K562 (cell line): ENCODE data around the gene NEURL4. TPM values are rescaled to one million over a fixed set of nuclear protein-coding genes. Genes with fewer than 3 reads are reported as not detected.

Source experiments
- ATAC-seq: fragments of 200-7000 bp; cut with Tn5 transposase; 3 replicates; pipeline ENCODE4 v1.9.1; 2020; ENCODE audit warnings: moderate library complexity
- BruUV-seq: library from RNA; stranded (reverse); fragments of 400-500 nt; replicated peaks from 2 replicates; lab custom pipeline; 2021; lab: Mats Ljungman, UMichigan
- CTCF ChIA-PET: fragments of 300-600 bp; formaldehyde crosslinking; extraction: SDS; loops from one replicate; lab custom pipeline; 2021; ENCODE audit warnings: low intra/inter-chr PET ratio; lab: Yijun Ruan, JAX
- POLR2A ChIA-PET: fragments of 300-600, 350-650 bp; sonication (Branson Sonifier 250); formaldehyde crosslinking; extraction: SDS; loops from one replicate; lab custom pipeline; 2021; ENCODE audit warnings: antibody characterized with exemption, inconsistent platforms; lab: Yijun Ruan, JAX
- DNase-seq, 4 experiments: peaks; one replicate each; pipeline versions ENCODE4 v3.0.0 to v3.0.0-alpha.2; 2011 to 2018; ENCODE audit warnings: low spot score in 3 of 4, mixed read lengths in 3 of 4; ENCODE audit errors: extremely low read depth in 1 of 4
- FAIRE-seq: peaks from 2 replicates; lab custom pipeline; 2011; peaks lifted over from hg19 to GRCh38; lab: Jason Lieb, UNC
- H2AFZ ChIP-seq: 2 replicates; pipeline ENCODE4 v1.6.0; 2011; ENCODE audit warnings: low read depth, low read length, control low read depth, inconsistent platforms
- H3K27ac ChIP-seq: fragments of 200-600 bp; 3 replicates; pipeline ENCODE4 v1.8.0; 2011; ENCODE audit warnings: low read depth, mild to moderate bottlenecking, control low read depth, inconsistent platforms, low read length, moderate library complexity, mixed read lengths; ENCODE audit errors: extremely low read depth
- H3K27me3 ChIP-seq, 2 experiments: fragments of 300-600 bp in 1 of 2; 2 replicates in 1 of 2; 3 replicates in 1 of 2; pipeline versions ENCODE4 v1.6.0 to v1.8.0; 2011; ENCODE audit warnings: inconsistent platforms in 2 of 2, low read length in 2 of 2, mild to moderate bottlenecking in 1 of 2, mixed read lengths in 1 of 2, moderate library complexity in 1 of 2; ENCODE audit not compliant: control insufficient read depth in 2 of 2, insufficient read depth in 2 of 2
- H3K36me3 ChIP-seq: fragments of 300-600 bp; 3 replicates; pipeline ENCODE4 v1.8.0; 2011; ENCODE audit warnings: mild to moderate bottlenecking, low read length, inconsistent platforms; ENCODE audit not compliant: control insufficient read depth, insufficient read depth
- H3K4me1 ChIP-seq, 2 experiments: fragments of 200-600 bp in 1 of 2; replicated peaks in 1 of 2; 2 replicates in 1 of 2; 3 replicates in 1 of 2; pipeline versions ENCODE4 v1.5.1 to v1.8.0; 2011; ENCODE audit warnings: inconsistent platforms in 2 of 2, low read length in 2 of 2, mild to moderate bottlenecking in 1 of 2, mixed read lengths in 1 of 2, moderate library complexity in 1 of 2; ENCODE audit not compliant: control insufficient read depth in 2 of 2, insufficient read depth in 2 of 2
- H3K4me2 ChIP-seq: 2 replicates; pipeline ENCODE4 v1.6.1; 2011; ENCODE audit warnings: low read length, control low read depth, inconsistent platforms, mixed read lengths; ENCODE audit not compliant: insufficient read depth
- H3K4me3 ChIP-seq: fragments of 200-600 bp; sonication (generic), shearing (Covaris generic); 2 replicates; pipeline ENCODE4 v1.5.1; 2016; ENCODE audit warnings: control low read depth, inconsistent platforms
- H3K79me2 ChIP-seq: fragments of 200-600 bp; 3 replicates; pipeline ENCODE4 v1.8.0; 2011; ENCODE audit warnings: low read length, inconsistent platforms; ENCODE audit not compliant: control insufficient read depth, insufficient read depth
- H3K9ac ChIP-seq, 2 experiments: 2 replicates each; pipeline versions ENCODE4 v1.6.0 to v1.6.1; 2011; ENCODE audit warnings: low read depth in 2 of 2, low read length in 2 of 2, control low read depth in 1 of 2, inconsistent platforms in 1 of 2, mild to moderate bottlenecking in 1 of 2, mixed read lengths in 1 of 2; ENCODE audit not compliant: insufficient read depth in 1 of 2
- H3K9me1 ChIP-seq: one replicate; pipeline ENCODE4 v1.6.0; 2011; ENCODE audit warnings: inconsistent platforms, mild to moderate bottlenecking, low read length, moderate library complexity; ENCODE audit not compliant: control insufficient read depth, insufficient read depth
- H3K9me3 ChIP-seq: replicated peaks from 2 replicates; pipeline ENCODE4 v1.5.1; 2011; ENCODE audit warnings: low read depth, low read length, inconsistent platforms; ENCODE audit not compliant: control insufficient read depth, insufficient read depth
- H4K20me1 ChIP-seq: replicated peaks from 2 replicates; pipeline ENCODE4 v1.6.1; 2011; ENCODE audit warnings: low read length, inconsistent platforms, mixed read lengths; ENCODE audit not compliant: control insufficient read depth, insufficient read depth
- RBBP5 ChIP-seq: fragments of 200-600 bp; sonication (generic); IDR thresholded peaks from 2 replicates; pipeline ENCODE4 v1.6.1; 2012; ENCODE audit warnings: borderline replicate concordance, mild to moderate bottlenecking, low read length, control low read depth, inconsistent platforms; ENCODE audit not compliant: insufficient read depth, poor library complexity, severe bottlenecking
- ZBTB43 ChIP-seq: sonication (generic); formaldehyde crosslinking; IDR thresholded peaks from 2 replicates; pipeline ENCODE4 v1.8.0; 2023; ENCODE audit warnings: mild to moderate bottlenecking, missing genetic modification reagents
- ZBTB9 ChIP-seq: fragments of 450-650 bp; formaldehyde crosslinking; IDR thresholded peaks from 2 replicates; pipeline ENCODE4 v1.4.0; 2020; ENCODE audit warnings: mild to moderate bottlenecking, moderate library complexity
- ZNF212 ChIP-seq: fragments of 450-650 bp; formaldehyde crosslinking; IDR thresholded peaks from 2 replicates; pipeline ENCODE4 v1.4.0; 2020; ENCODE audit warnings: mild to moderate bottlenecking
- ZNF444 ChIP-seq: fragments of 250-450 bp; sonication (Bioruptor Pico); IDR thresholded peaks from 2 replicates; pipeline ENCODE4 v1.4.0; 2020; ENCODE audit warnings: mild to moderate bottlenecking, moderate library complexity
- WGBS: fragments of 100-300 bp; shearing (Covaris generic); methylation state at CpG from one replicate; pipeline ENCODE4 v1.1.6; 2016; ENCODE audit warnings: low coverage, mixed read lengths; ENCODE audit not compliant: insufficient coverage; ENCODE audit errors: missing lambda C conversion rate; 5-methylcytosine and 5-hydroxymethylcytosine counted together
- in situ Hi-C: fragments of 300-500 bp; cut with MboI; formaldehyde crosslinking; loops from 4 replicates; pipeline ENCODE4 v1.15.0; 2018; ENCODE audit warnings: inconsistent platforms, mixed read lengths
- intact Hi-C: fragments of 100-400 bp; cut with micrococcal nuclease; formaldehyde crosslinking; loops from 2 replicates; pipeline ENCODE4 v1.14.2; 2022
- polyA plus RNA-seq, 8 experiments: library from polyadenylated mRNA; depleted of rRNA in 4 of 8; stranded (reverse) in 5 of 8; unstranded in 3 of 8; fragments of >200 nt; fragmentation: Nextera tagmentation in 2 of 8; fragmentation: Illumina TruSeq in 1 of 8; extraction: Ambion mirVana in 2 of 8; extraction: Trizol in 1 of 8; gene quantifications; 2 replicates each; pipeline versions ENCODE4 v1.2.1 to v1.2.3, GENCODE V29; 2011 to 2014; ENCODE audit warnings: inconsistent platforms in 1 of 8, missing spikeins in 1 of 8
- total RNA-seq, 7 experiments: library from RNA; depleted of rRNA in 6 of 7; stranded (reverse); fragments of >200 nt in 6 of 7; fragmentation: Illumina TruSeq in 2 of 7; extraction: Trizol in 2 of 7; gene quantifications; 2 replicates each; pipeline versions ENCODE4 v1.2.1 to v1.2.3, GENCODE V29; 2011 to 2021; ENCODE audit warnings: low replicate concordance in 1 of 7

Gene NEURL4
- total and polyA plus RNA-seq, 9 of the 15 experiments (the other 6 are each of a cell fraction or from before 2014, with no cell fraction given) = 0.08 to 37.4 (median 11.5) TPM

GRCh38 chr17:7283471-7284216 lies 45.5 kb downstream of the NEURL4 start:
- POLR2A ChIA-PET = interaction anchor here (0.6 to 1.4 kb wide), 5 partner anchors 10 to 368 kb away, joined by 3 to 5 read pairs (median 3); no protein-coding TSS in a partner anchor
- H3K9me1 ChIP-seq = no peaks in the 10 kb centered on the region
- ATAC-seq = no peak
- DNase-seq = peak in 1 of 4 experiments; percentile 2
- peak overlapping the region in 1 of 2 experiments; percentile 30; a peak in 1 of 4 replicates for H3K9ac ChIP-seq
- CTCF ChIA-PET = no interaction called here
- intact Hi-C loops = loop anchor here (5.0 kb wide), 1 partner anchor 46 kb away; the partner anchor contains the start of gene PHF23
- in situ Hi-C loops = loop anchor here (5.0 kb wide), 1 partner anchor 59 kb away; no protein-coding TSS in a partner anchor
- H3K4me3 ChIP-seq = no peak overlapping the region
- H3K79me2 ChIP-seq = no peaks in the 10 kb centered on the region; the same call in 2 of the 3 replicates
- no peaks in the 10 kb centered on the region; the same call in 1 of the 2 replicates for H4K20me1 ChIP-seq
- WGBS = 75% methylated on average over 11 of the region's 18 CpGs
- 0 out of 3 replicates have a peak, but pooled peaks cover 3% of the 10 kb centered on the region for H3K36me3 ChIP-seq
- no peak for TF ChIP-seq RBBP5
- TF ChIP-seq ZNF212 (CRISPR knock-in tag) = no peak
- TF ChIP-seq ZNF444 (CRISPR knock-in tag) = no peak
- TF ChIP-seq ZBTB9 = no peak
- TF ChIP-seq ZBTB43 (CRISPR knock-in tag) = no peak
- no peaks in the 10 kb centered on the region for H3K9me3 ChIP-seq
- H3K27me3 ChIP-seq = no peaks in the 10 kb centered on the region
- no peak overlapping the region for H2AFZ ChIP-seq
- FAIRE-seq = no peak
- peaks cover 15 to 44% of the 10 kb centered on the region in 2 experiments; a peak in 4 of 5 replicates for H3K4me1 ChIP-seq
- H3K4me2 ChIP-seq = no peak overlapping the region
- H3K27ac ChIP-seq = no peak overlapping the region
- no TSS peak for BruUV-seq
